Glutamatergic neuron (in vitro differentiated cells): ENCODE results near the gene SLPI. TPM values are rescaled to one million over a fixed set of nuclear protein-coding genes. Genes with fewer than 3 reads are reported as not detected.

ENCODE experiments used
- DNase-seq: peaks from one replicate; pipeline ENCODE4 v3.0.0; 2022
- H3K27ac Mint-ChIP-seq: one replicate; pipeline ENCODE4 v1.8.0; 2020; ENCODE audit warnings: mild to moderate bottlenecking, mixed read lengths, inconsistent platforms; ENCODE audit not compliant: unreplicated experiment
- H3K27me3 Mint-ChIP-seq: one replicate; pipeline ENCODE4 v1.8.0; 2020; ENCODE audit warnings: mild to moderate bottlenecking, moderate library complexity, mixed read lengths, inconsistent platforms; ENCODE audit not compliant: unreplicated experiment
- H3K36me3 Mint-ChIP-seq: one replicate; pipeline ENCODE4 v1.8.0; 2020; ENCODE audit warnings: mild to moderate bottlenecking, mixed read lengths, inconsistent platforms; ENCODE audit not compliant: unreplicated experiment
- H3K4me1 Mint-ChIP-seq: one replicate; pipeline ENCODE4 v1.8.0; 2020; ENCODE audit warnings: mild to moderate bottlenecking, low read depth, mixed read lengths, inconsistent platforms; ENCODE audit not compliant: unreplicated experiment
- H3K4me3 Mint-ChIP-seq: one replicate; pipeline ENCODE4 v1.8.0; 2020; ENCODE audit warnings: mild to moderate bottlenecking, mixed read lengths, inconsistent platforms; ENCODE audit not compliant: unreplicated experiment
- H3K9me3 Mint-ChIP-seq: one replicate; pipeline ENCODE4 v1.8.0; 2020; ENCODE audit warnings: mild to moderate bottlenecking, moderate library complexity, mixed read lengths, inconsistent platforms; ENCODE audit not compliant: unreplicated experiment
- total RNA-seq: library from RNA; stranded (reverse); fragmentation: NEBNext Ultra II Directional; extraction: Animal tissue kit (Norgen Biotek cat#: 25700); gene quantifications from one replicate; pipeline ENCODE4 v1.2.1, GENCODE V29; 2021; ENCODE audit not compliant: unreplicated experiment
- TF ChIP-seq, protein P1 (sequence below): fragments of 200-600 bp; sonication (generic); IDR thresholded peaks from one replicate; pipeline ENCODE4 v1.5.0; 2021; ENCODE audit not compliant: partially characterized antibody, unreplicated experiment

SLPI gene
- total RNA-seq, 1 donor from 2014 or later: not detected

DNA sequence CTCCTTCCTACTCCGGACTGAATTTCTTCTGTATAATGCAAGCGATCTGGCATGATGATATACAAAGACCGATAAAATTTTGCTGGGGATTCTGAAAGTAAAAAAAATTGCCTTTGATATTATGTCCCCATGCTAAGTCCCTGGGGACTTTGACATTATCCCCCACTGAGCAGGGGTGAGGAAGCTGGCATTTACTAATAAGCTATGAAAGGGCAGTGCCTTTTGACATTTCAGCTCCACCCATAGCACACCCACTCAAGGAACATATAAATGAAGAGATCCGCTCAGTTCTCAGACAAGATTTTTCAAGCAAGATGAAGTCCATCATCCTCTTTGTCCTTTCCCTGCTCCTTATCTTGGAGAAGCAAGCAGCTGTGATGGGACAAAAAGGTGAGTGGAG lies 33.3 kb downstream of the SLPI start, which contains the start of gene SEMG2:
TSS of gene SEMG2 (plus strand) at position 298 of the 400 bp plus-strand sequence. CDS start at position 315, 17 bp downstream.
- Mint-ChIP-seq H3K27me3 (no peaks in the 10 kb centered on the region), H3K4me3 (no peak within 1 kb of the TSS), H3K9me3 (no peaks in the 10 kb centered on the region), H3K36me3 (no peaks in the 10 kb centered on the region), H3K27ac (no peak within 1 kb of the TSS), H3K4me1 (no peaks in the 10 kb centered on the region)
- DNase-seq: no peak
- TF ChIP-seq, protein P1, sequence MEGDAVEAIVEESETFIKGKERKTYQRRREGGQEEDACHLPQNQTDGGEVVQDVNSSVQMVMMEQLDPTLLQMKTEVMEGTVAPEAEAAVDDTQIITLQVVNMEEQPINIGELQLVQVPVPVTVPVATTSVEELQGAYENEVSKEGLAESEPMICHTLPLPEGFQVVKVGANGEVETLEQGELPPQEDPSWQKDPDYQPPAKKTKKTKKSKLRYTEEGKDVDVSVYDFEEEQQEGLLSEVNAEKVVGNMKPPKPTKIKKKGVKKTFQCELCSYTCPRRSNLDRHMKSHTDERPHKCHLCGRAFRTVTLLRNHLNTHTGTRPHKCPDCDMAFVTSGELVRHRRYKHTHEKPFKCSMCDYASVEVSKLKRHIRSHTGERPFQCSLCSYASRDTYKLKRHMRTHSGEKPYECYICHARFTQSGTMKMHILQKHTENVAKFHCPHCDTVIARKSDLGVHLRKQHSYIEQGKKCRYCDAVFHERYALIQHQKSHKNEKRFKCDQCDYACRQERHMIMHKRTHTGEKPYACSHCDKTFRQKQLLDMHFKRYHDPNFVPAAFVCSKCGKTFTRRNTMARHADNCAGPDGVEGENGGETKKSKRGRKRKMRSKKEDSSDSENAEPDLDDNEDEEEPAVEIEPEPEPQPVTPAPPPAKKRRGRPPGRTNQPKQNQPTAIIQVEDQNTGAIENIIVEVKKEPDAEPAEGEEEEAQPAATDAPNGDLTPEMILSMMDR: no peak

DNA sequence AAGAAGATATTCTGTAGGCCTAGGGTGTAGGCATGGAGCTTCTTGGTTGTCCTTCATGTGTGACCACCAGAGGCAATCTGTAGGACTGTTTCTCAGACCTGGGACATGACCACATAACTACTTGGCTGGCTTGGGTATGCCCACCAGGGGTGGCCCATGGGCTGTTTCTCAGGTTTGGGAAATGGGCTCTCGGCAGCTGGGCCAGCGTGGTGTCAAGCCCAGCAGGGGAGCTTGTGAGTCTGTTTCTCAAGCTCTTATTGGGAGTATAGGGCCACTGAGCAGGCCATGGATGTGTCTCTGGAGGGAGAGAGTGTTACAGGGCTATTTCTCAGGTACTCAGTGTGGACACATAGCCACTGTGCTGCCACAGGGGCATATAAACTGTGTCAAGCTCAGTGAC lies 35.7 kb downstream of the SLPI start:
- no peaks in the 10 kb centered on the region for H3K27me3 Mint-ChIP-seq
- no peak for DNase-seq
- no peaks in the 10 kb centered on the region for H3K36me3 Mint-ChIP-seq
- TF ChIP-seq, protein P1: no peak
- no peaks in the 10 kb centered on the region for H3K4me1 Mint-ChIP-seq
- no peaks in the 10 kb centered on the region for H3K9me3 Mint-ChIP-seq
- H3K4me3 Mint-ChIP-seq: no peak overlapping the region
- H3K27ac Mint-ChIP-seq: no peak overlapping the region

DNA sequence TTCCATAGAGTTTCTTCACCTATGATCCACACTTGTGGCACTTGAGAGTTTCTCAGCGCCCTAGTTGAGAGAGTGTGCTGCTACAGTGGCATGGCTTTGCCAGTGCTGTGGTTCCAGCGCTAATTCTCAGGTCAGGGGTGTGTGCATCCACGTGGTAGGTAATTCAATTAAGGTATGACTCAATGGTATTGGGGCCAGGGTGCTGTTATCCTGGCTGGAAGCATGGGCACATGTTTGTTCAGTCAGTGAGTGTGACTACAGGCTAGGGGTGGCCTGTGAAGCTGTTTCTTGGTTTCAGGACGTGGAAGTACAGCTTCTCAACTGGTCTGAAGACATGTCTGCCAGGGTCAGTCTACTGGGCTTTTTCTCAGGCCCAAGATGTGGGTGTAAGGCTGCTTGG lies 36.2 kb downstream of the SLPI start:
- Mint-ChIP-seq H3K27ac (no peak overlapping the region), H3K4me3 (no peak overlapping the region), H3K9me3 (no peaks in the 10 kb centered on the region), H3K4me1 (no peaks in the 10 kb centered on the region), H3K36me3 (no peaks in the 10 kb centered on the region), H3K27me3 (no peaks in the 10 kb centered on the region)
- TF ChIP-seq, protein P1: no peak
- no peak for DNase-seq

DNA sequence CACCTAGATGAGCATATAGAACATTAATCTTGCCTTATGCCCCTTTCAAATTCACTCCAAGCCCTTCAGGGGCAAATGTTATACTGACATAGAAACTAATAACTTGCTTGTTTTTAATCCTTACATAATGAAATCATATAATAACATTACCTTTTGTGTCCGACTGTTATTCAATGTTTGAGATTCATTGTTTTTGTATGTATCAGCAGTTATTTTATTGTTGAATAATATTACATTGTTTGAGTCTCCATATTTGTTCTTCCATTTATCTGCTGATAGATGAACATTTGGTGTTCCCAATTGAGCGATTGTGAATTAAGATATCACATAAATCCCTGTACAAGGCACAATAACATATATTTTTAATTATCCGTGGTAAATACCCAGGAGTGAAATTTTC lies 41.5 kb downstream of the SLPI start:
- H3K4me1 Mint-ChIP-seq: peaks cover 4% of the 10 kb centered on the region
- TF ChIP-seq, protein P1: no peak
- H3K4me3 Mint-ChIP-seq: no peak overlapping the region
- H3K36me3 Mint-ChIP-seq: no peaks in the 10 kb centered on the region
- no peak overlapping the region for H3K27ac Mint-ChIP-seq
- no peak for DNase-seq
- H3K9me3 Mint-ChIP-seq: no peaks in the 10 kb centered on the region
- no peaks in the 10 kb centered on the region for H3K27me3 Mint-ChIP-seq

DNA sequence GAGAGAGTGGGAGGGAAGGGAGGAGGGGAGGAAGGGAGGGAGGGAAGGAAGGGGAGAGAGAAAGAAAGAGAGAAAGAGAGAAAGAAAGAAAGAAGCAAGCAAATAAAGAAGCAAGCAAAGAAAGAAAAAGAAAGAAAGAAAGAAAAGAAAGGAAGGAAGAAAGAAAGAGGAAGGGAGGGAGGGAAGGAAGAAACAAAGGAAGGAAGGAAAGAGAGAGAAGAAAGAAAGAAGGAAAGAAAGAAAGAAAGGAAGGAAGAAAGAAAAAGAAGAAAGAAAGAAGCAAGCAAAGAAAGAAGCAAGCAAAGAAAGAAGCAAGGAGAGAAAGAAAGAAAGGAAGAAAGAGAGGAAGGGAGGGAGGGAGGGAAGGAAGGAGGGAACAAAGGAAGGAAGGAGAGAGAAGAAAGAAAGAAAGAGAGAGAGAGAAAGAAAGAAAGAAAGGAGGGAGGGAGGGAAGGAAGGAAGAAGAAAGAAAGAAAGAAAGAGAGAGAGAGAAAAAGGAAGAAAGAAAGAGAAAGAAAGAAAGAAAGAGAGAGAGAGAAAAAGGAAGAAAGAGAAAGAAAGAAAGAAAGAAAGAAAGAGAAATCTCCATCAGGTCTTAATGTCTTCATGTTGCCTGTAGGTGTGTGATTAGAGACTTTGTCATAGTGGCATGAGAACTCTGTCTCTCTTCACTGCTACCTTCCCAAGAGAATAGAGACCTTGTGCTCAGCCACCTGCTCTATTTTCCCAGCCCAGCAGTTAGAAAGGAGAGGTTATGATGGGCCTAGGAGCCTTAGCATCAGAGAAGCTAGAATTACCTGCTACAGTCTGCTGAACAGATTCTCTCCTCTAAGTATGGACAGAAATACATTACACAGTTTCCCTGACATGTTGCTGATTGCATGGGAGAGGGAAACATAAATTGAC lies 42.5 kb downstream of the SLPI start:
- no peak overlapping the region for H3K4me3 Mint-ChIP-seq
- no peak for DNase-seq
- TF ChIP-seq, protein P1: no peak
- H3K4me1 Mint-ChIP-seq: peaks cover 4% of the 10 kb centered on the region
- H3K27ac Mint-ChIP-seq: no peak overlapping the region
- no peaks in the 10 kb centered on the region for H3K27me3 Mint-ChIP-seq
- no peaks in the 10 kb centered on the region for H3K9me3 Mint-ChIP-seq
- no peaks in the 10 kb centered on the region for H3K36me3 Mint-ChIP-seq
